ENCODE data around the gene CABLES2. TPM values are rescaled to one million over a fixed set of nuclear protein-coding genes. Genes with fewer than 3 reads are reported as not detected.

Gene CABLES2
- total and polyA plus RNA-seq, 9 of the 15 experiments (the other 6 are each of a cell fraction or from before 2014, with no cell fraction given), result 0.46 to 4.2 (median 1.6) TPM

- TF ChIP-seq NFIC (IDR thresholded peaks at IDR 0.05) (peak; percentile 59), SAP30 (IDR thresholded peaks at IDR 0.05; ENCODE audit: borderline replicate concordance, insufficient read depth, low read depth, low read length, poor library complexity, severe bottlenecking) (peak; percentile 46), USF2 (CRISPR knock-in tag; IDR thresholded peaks at IDR 0.05) (peak; percentile 41; the same call in 1 of the 2 replicates), PHF8 (IDR thresholded peaks at IDR 0.05; ENCODE audit: borderline replicate concordance, low read length) (peak; percentile 47; the same call in 1 of the 2 replicates), HMGN3 (IDR thresholded peaks at IDR 0.05; ENCODE audit: borderline replicate concordance, extremely low read depth, insufficient read length, low read depth, low read length) (peak; percentile 0), ZBTB11 (CRISPR knock-in tag; IDR thresholded peaks at IDR 0.05) (0 out of 6 replicates have a peak, but pooled peaks of 1 of the 3 experiments have one; percentile 12), STAT5B (CRISPR knock-in tag; IDR thresholded peaks at IDR 0.05) (no peak), CREM (IDR thresholded peaks at IDR 0.05; ENCODE audit: low read depth) (no peak), SRSF3 (IDR thresholded peaks at IDR 0.05; ENCODE audit: insufficient read depth, low read length) (no peak), SIN3A (IDR thresholded peaks at IDR 0.05; ENCODE audit: borderline replicate concordance in 2 of 2, control insufficient read depth in 1 of 2, low read depth in 2 of 2, low read length in 2 of 2) (0 out of 4 replicates have a peak, but pooled peaks of 1 of the 2 experiments have one; percentile 5), RAD51 (IDR thresholded peaks at IDR 0.05; ENCODE audit: borderline replicate concordance, low read depth) (0 out of 2 replicates have a peak, but pooled peaks have one; percentile 25)
Measured at GRCh38 chr20:62406635-62407176, 379 bp downstream of the CABLES2 start (continued).

All from K562 (cell line).